T-cell (primary cell): ENCODE data around the gene NECTIN1. TPM values are rescaled to one million over a fixed set of nuclear protein-coding genes. Genes with fewer than 3 reads are reported as not detected.

ENCODE experiments used
- ATAC-seq, 4 experiments: fragments of 200-7000 bp in 3 of 4; fragments of 150-1000 bp in 1 of 4; cut with Tn5 transposase; replicated peaks in 1 of 4; 1 replicate in 3 of 4; 2 replicates in 1 of 4; pipeline ENCODE4 v1.10.0; 2021; ENCODE audit warnings: moderate library complexity in 3 of 4, mild to moderate bottlenecking in 2 of 4, moderate number of reproducible peaks in 1 of 4
- CTCF ChIA-PET, 2 donors: fragments of 300-600 bp; sonication (Branson Sonifier 250); formaldehyde crosslinking; loops; one replicate each; lab custom pipeline; 2022; ENCODE audit warnings: antibody characterized with exemption in 2 of 2; lab: Charles Lee
- POLR2A ChIA-PET, 2 donors: fragments of 300-600 bp; sonication (Branson Sonifier 250); formaldehyde crosslinking; loops; one replicate each; lab custom pipeline; 2022; ENCODE audit warnings: antibody characterized with exemption in 2 of 2; lab: Charles Lee
- DNase-seq, 35 experiments: peaks; one replicate each; pipeline versions ENCODE4 v3.0.0 to v3.0.0-alpha.2; 2013 to 2023
- H3K27ac ChIP-seq: one replicate; pipeline ENCODE4 v1.5.1; 2013; ENCODE audit warnings: low read length
- H3K27me3 ChIP-seq, 2 experiments: replicated peaks in 1 of 2; 1 replicate in 1 of 2; 2 replicates in 1 of 2; pipeline versions ENCODE4 v1.6.1 to v1.7.0; 2013; ENCODE audit warnings: low read length in 1 of 2, mixed read lengths in 1 of 2; ENCODE audit not compliant: control insufficient read depth in 2 of 2, insufficient read depth in 2 of 2; ENCODE audit errors: extremely low read depth in 1 of 2
- H3K36me3 ChIP-seq, 2 donors: 1 replicate in 1 of 2; 2 replicates in 1 of 2; pipeline versions ENCODE4 v1.6.1 to v1.7.0; 2013; ENCODE audit warnings: low read length in 1 of 2; ENCODE audit not compliant: control insufficient read depth in 2 of 2, insufficient read depth in 1 of 2; ENCODE audit errors: extremely low read depth in 1 of 2
- H3K4me1 ChIP-seq, 2 experiments: 1 replicate in 1 of 2; 2 replicates in 1 of 2; pipeline versions ENCODE4 v1.6.1 to v1.7.0; 2013; ENCODE audit warnings: low read length in 2 of 2, mixed read lengths in 1 of 2; ENCODE audit not compliant: insufficient read depth in 2 of 2, control insufficient read depth in 1 of 2; ENCODE audit errors: extremely low read depth in 1 of 2
- H3K4me3 ChIP-seq, 2 donors: 1 replicate in 1 of 2; 2 replicates in 1 of 2; pipeline versions ENCODE4 v1.5.1 to v1.7.0; 2013; ENCODE audit warnings: mild to moderate bottlenecking in 2 of 2, low read length in 1 of 2, moderate library complexity in 1 of 2; ENCODE audit not compliant: control insufficient read depth in 1 of 2; ENCODE audit errors: extremely low read depth in 1 of 2
- H3K9me3 ChIP-seq: 2 replicates; pipeline ENCODE4 v1.7.0; 2013
- H3K27ac Mint-ChIP-seq, 2 donors: one replicate each; pipeline ENCODE4 v1.8.0; 2020 to 2021; ENCODE audit warnings: mild to moderate bottlenecking in 2 of 2, mixed read lengths in 2 of 2
- H3K27me3 Mint-ChIP-seq, 2 donors: one replicate each; pipeline ENCODE4 v1.8.0; 2021 to 2022; ENCODE audit warnings: mixed read lengths in 2 of 2
- H3K36me3 Mint-ChIP-seq: one replicate; pipeline ENCODE4 v1.8.0; 2021; ENCODE audit warnings: mixed read lengths
- H3K4me1 Mint-ChIP-seq, 3 donors: one replicate each; pipeline ENCODE4 v1.8.0; 2020 to 2022; ENCODE audit warnings: mixed read lengths in 3 of 3, mild to moderate bottlenecking in 1 of 3
- H3K4me3 Mint-ChIP-seq, 3 donors: one replicate each; pipeline ENCODE4 v1.8.0; 2020 to 2022; ENCODE audit warnings: mild to moderate bottlenecking in 3 of 3, mixed read lengths in 3 of 3, moderate library complexity in 3 of 3
- H3K9me3 Mint-ChIP-seq, 3 donors: one replicate each; pipeline ENCODE4 v1.8.0; 2020 to 2022; ENCODE audit warnings: mixed read lengths in 3 of 3
- WGBS: methylation state at CpG from one replicate; pipeline ENCODE4 v1.1.5; 2013; ENCODE audit warnings: missing lambda C conversion rate; ENCODE audit not compliant: insufficient coverage; 5-methylcytosine and 5-hydroxymethylcytosine counted together
- total RNA-seq, 35 experiments: library from RNA in 6 of 35; stranded (reverse) in 6 of 35; fragments of 120-200 nt in 1 of 35; gene quantifications; one replicate each; pipeline versions ENCODE4 v1.2.1 to v1.2.4 and lab custom pipeline; 2013 to 2026

NECTIN1 gene
- total RNA-seq, 5 donors from 2014 or later (not counting 1 experiment from before 2014, with no cell fraction given): 1.8 to 3.5 (median 3.1) TPM

- H3K4me1 Mint-ChIP-seq: peaks cover 22 to 32% (median 30%) of the 10 kb centered on the region in 3 donors
- no peak overlapping the region for H3K4me3 Mint-ChIP-seq
- Histone ChIP-seq H3K4me1 (peaks cover 3 to 45% of the 10 kb centered on the region in 2 experiments), H3K9me3 (no peaks in the 10 kb centered on the region), H3K27me3 (peaks cover 0 to 67% of the 10 kb centered on the region in 2 experiments), H3K36me3 (no peaks in the 10 kb centered on the region), H3K27ac (no peak overlapping the region), H3K4me3 (no peak overlapping the region)
- 86% methylated on average over 11 of the region's 15 CpGs for WGBS
- no peak overlapping the region for H3K27ac Mint-ChIP-seq
- ChIA-PET CTCF (no interaction called here), POLR2A (no interaction called here)
- H3K36me3 Mint-ChIP-seq: no peaks in the 10 kb centered on the region
- peaks cover 9 to 12% of the 10 kb centered on the region in 2 donors for H3K27me3 Mint-ChIP-seq
- H3K9me3 Mint-ChIP-seq: no peaks in the 10 kb centered on the region
- DNase-seq (no peak), ATAC-seq (no peak)
Observed at GRCh38 chr11:119687373-119688046, 41.5 kb downstream of the NECTIN1 start.

GRCh38 chr11:119686177-119686882 lies 42.7 kb downstream of the NECTIN1 start:
- CTCF ChIA-PET: no interaction called here
- Histone ChIP-seq H3K27ac (no peak overlapping the region), H3K36me3 (no peaks in the 10 kb centered on the region), H3K4me3 (no peak overlapping the region), H3K9me3 (no peaks in the 10 kb centered on the region), H3K27me3 (peaks cover 0 to 65% of the 10 kb centered on the region in 2 experiments), H3K4me1 (peaks cover 3 to 39% of the 10 kb centered on the region in 2 experiments)
- POLR2A ChIA-PET: no interaction called here
- H3K27ac Mint-ChIP-seq: no peak overlapping the region
- 91% methylated on average over 16 of the region's 19 CpGs for WGBS
- peaks cover 9 to 12% of the 10 kb centered on the region in 2 donors for H3K27me3 Mint-ChIP-seq
- no peak overlapping the region for H3K4me3 Mint-ChIP-seq
- H3K9me3 Mint-ChIP-seq: no peaks in the 10 kb centered on the region
- H3K36me3 Mint-ChIP-seq: no peaks in the 10 kb centered on the region
- ATAC-seq (no peak), DNase-seq (no peak)
- H3K4me1 Mint-ChIP-seq: peaks cover 14 to 30% (median 21%) of the 10 kb centered on the region in 3 donors

GRCh38 chr11:119685111-119685746 lies 43.8 kb downstream of the NECTIN1 start:
- ChIA-PET CTCF (no interaction called here), POLR2A (no interaction called here)
- ATAC-seq: no peak
- no peak overlapping the region for H3K27ac ChIP-seq
- H3K4me1 Mint-ChIP-seq: peaks cover 7 to 21% (median 11%) of the 10 kb centered on the region in 3 donors
- H3K27me3 Mint-ChIP-seq: peaks cover 9 to 12% of the 10 kb centered on the region in 2 donors
- no peak overlapping the region for H3K27ac Mint-ChIP-seq
- H3K9me3 ChIP-seq: no peaks in the 10 kb centered on the region
- H3K9me3 Mint-ChIP-seq: no peaks in the 10 kb centered on the region
- peaks cover 0 to 28% of the 10 kb centered on the region in 2 experiments for H3K4me1 ChIP-seq
- H3K27me3 ChIP-seq: peaks cover 0 to 63% of the 10 kb centered on the region in 2 experiments
- no peaks in the 10 kb centered on the region for H3K36me3 Mint-ChIP-seq
- H3K4me3 Mint-ChIP-seq: no peak overlapping the region
- H3K4me3 ChIP-seq: no peak overlapping the region
- no peaks in the 10 kb centered on the region for H3K36me3 ChIP-seq
- no peak for DNase-seq
- 70% methylated on average over 2 of the region's 13 CpGs for WGBS

- ChIA-PET POLR2A (no interaction called here), CTCF (no interaction called here)
- H3K9me3 ChIP-seq: no peaks in the 10 kb centered on the region
- Mint-ChIP-seq H3K4me3 (no peak overlapping the region), H3K27me3 (peaks cover 9 to 12% of the 10 kb centered on the region in 2 donors), H3K9me3 (no peaks in the 10 kb centered on the region), H3K27ac (no peak overlapping the region), H3K36me3 (no peaks in the 10 kb centered on the region), H3K4me1 (peaks cover 7 to 21% (median 10%) of the 10 kb centered on the region in 3 donors)
- DNase-seq (no peak), ATAC-seq (no peak)
- H3K27me3 ChIP-seq: peaks cover 0 to 56% of the 10 kb centered on the region in 2 experiments
- H3K4me1 ChIP-seq: peaks cover 0 to 24% of the 10 kb centered on the region in 2 experiments
- no peak overlapping the region for H3K27ac ChIP-seq
- WGBS: 79% methylated on average over 9 of the region's 15 CpGs
- no peak overlapping the region for H3K4me3 ChIP-seq
- H3K36me3 ChIP-seq: no peaks in the 10 kb centered on the region
Observed at GRCh38 chr11:119684361-119685110, 44.5 kb downstream of the NECTIN1 start.

GRCh38 chr11:119683783-119684182 lies 45.2 kb downstream of the NECTIN1 start:
- DNase-seq (no peak), ATAC-seq (no peak)
- H3K4me3 ChIP-seq: no peak overlapping the region
- H3K36me3 Mint-ChIP-seq: no peaks in the 10 kb centered on the region
- no peaks in the 10 kb centered on the region for H3K36me3 ChIP-seq
- H3K27me3 Mint-ChIP-seq: peaks cover 9 to 12% of the 10 kb centered on the region in 2 donors
- H3K27ac ChIP-seq: no peak overlapping the region
- WGBS: 30% methylated on average over 5 of the region's 9 CpGs
- peaks cover 0 to 24% of the 10 kb centered on the region in 2 experiments for H3K4me1 ChIP-seq
- H3K9me3 ChIP-seq: no peaks in the 10 kb centered on the region
- H3K4me1 Mint-ChIP-seq: peaks cover 7 to 21% (median 10%) of the 10 kb centered on the region in 3 donors
- H3K9me3 Mint-ChIP-seq: no peaks in the 10 kb centered on the region
- H3K27me3 ChIP-seq: peaks cover 0 to 51% of the 10 kb centered on the region in 2 experiments
- no peak overlapping the region for H3K27ac Mint-ChIP-seq
- POLR2A ChIA-PET: no interaction called here
- no peak overlapping the region for H3K4me3 Mint-ChIP-seq
- CTCF ChIA-PET: no interaction called here
